GM12892 (cell line): ENCODE results near the gene C3.

Experiments used
- POLR2A ChIP-seq: IDR thresholded peaks from 2 replicates; pipeline ENCODE4 v1.6.1; 2011; ENCODE audit warnings: low read depth, low read length, control low read depth
- POLR2AphosphoS5 ChIP-seq: IDR thresholded peaks from 2 replicates; pipeline ENCODE4 v1.6.1; 2011; ENCODE audit warnings: low read depth, low read length, control low read depth
- TAF1 ChIP-seq: IDR thresholded peaks from 2 replicates; pipeline ENCODE4 v1.6.1; 2011; ENCODE audit warnings: low read depth, mild to moderate bottlenecking, control low read depth, low read length, borderline replicate concordance

DNA sequence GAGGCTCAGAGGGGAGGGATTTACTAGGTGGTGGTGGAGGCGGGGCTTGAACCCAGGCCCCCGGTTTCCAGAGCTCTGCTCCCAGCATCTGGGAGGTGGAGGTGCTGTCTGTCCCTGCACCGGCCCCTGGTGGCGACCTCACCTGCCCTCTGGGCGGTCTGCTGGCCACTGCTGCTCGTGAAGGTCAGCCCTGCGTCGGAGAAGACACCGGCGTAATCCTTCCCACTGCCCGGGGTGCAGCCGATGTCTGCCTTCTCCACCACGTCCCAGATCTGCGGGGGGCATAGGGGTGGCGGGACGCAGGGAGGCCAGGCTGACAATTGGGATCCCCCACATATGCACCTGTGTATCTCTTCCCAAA, 12.8 kb downstream of the C3 start:
- TF ChIP-seq TAF1 = no peak
- TF ChIP-seq POLR2A = no peak
- TF ChIP-seq POLR2AphosphoS5 = no peak
